GM18526 (cell line): Measurements from ENCODE around the gene TNFRSF14.
A peak's percentile ranks its signal among the peaks of the same experiment; 100 is the strongest.

Source experiments
- POLR2A ChIP-seq: IDR thresholded peaks from 3 replicates; pipeline ENCODE4 v1.6.1; 2011; ENCODE audit not compliant: insufficient read length; ENCODE audit errors: extremely low read depth

TNFRSF14 gene

DNA sequence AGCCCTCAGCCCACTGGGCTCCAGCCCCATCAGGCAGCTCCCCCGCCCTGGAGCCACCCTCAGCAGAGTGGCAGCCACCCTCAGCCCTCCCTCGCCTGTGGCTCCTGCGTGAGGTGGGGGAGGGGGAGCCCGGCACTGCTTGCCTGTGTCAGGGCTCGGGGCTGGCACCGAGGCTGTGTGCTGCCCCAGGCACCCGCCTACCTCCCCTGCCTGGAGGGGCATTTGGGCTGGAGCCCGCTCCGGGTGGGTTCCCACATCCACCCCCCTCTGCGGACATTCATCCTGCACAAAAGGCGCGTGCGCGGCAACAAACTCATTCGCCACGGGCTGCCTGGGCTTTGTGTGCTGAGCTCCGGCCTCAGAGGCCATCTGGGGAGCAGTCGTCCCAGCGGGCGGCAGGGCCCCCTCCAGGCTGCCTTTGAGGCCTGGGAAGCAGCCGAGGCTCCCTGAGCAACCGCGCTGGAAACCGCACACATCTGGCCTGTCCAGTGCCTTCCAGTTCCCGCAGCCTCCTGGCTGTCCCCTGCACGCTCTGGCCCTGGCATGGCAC lies 12.6 kb upstream of the TNFRSF14 start:
- TF ChIP-seq POLR2A = no peak

GRCh38 chr1:2544093-2544874 lies 11.9 kb upstream of the TNFRSF14 start:
- TF ChIP-seq POLR2A = no peak

GRCh38 chr1:2544875-2545640 lies 11.1 kb upstream of the TNFRSF14 start:
- no peak for TF ChIP-seq POLR2A

- peak; percentile 98 for TF ChIP-seq POLR2A
Observed at GRCh38 chr1:2545754-2546514, 10.2 kb upstream of the TNFRSF14 start.

- no peak for TF ChIP-seq POLR2A
Observed at GRCh38 chr1:2546515-2547209, 9.5 kb upstream of the TNFRSF14 start.

DNA sequence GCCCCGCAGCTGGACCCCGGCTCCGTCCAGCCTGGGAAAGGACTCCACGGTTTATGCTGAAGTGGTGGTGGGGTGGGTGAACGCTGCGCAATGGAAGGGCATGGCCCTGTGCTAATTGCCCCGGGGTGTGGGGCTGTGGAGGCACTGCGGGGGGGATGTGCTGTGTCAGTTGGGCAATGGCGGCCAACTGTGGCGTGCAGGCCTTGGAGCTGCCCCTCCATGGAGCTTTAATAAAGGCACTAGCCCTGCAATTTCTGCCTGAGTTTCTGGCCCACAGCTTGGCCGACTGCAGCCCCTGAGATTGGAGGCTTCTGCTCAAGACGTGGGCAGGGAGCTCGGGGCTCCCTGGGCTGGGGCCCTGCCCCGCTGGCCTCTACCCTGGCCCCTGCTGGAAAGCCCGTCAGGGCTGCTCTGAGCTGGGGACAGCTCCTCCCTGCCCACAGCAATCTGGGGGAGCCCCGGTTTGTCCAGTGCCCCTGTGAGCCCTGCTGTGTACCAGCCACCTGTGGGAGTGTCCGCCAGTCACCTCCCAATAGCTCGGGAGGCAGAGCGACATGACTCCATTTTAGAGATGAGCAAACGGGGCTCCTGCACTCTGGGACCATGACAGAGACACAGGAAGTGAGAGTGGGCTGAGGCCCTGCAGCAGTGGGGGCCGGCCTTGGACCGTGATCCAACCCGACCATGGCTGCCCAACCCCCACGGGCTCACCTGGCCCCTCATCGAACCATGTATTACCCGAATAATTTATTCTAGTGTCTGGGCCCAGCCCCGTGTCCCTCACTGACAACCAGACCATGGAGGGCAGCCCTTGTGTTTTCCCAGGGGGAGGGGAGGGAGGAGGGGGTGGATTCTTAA lies 8.7 kb upstream of the TNFRSF14 start:
- peak; percentile 55 for TF ChIP-seq POLR2A

DNA sequence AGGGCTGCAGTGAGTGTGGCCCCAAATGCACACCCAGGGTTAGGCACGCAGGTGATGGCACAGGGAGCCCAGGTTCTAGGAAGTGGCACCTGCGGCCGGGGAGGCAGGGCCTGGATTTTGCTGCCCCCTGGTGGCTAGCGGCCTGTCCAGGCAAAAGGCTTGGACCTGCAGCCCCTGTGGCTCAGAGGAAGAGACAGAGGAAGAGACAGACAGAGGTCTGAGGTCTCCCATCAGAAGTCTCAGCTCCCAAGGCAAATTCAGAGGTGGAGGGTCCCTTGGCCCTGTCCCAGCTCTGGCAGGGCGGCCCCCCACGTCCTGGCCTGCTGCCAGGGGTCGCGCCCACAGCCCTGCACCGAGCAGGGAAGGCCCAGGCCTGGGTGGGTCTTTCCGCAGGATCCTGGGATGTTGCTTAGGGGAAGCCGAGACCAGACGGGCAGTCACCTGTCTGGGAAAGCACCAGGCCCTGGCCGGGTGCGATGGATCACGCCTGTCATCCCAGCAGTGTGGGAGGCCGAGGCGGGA lies 8.0 kb upstream of the TNFRSF14 start:
- TF ChIP-seq POLR2A = no peak

DNA sequence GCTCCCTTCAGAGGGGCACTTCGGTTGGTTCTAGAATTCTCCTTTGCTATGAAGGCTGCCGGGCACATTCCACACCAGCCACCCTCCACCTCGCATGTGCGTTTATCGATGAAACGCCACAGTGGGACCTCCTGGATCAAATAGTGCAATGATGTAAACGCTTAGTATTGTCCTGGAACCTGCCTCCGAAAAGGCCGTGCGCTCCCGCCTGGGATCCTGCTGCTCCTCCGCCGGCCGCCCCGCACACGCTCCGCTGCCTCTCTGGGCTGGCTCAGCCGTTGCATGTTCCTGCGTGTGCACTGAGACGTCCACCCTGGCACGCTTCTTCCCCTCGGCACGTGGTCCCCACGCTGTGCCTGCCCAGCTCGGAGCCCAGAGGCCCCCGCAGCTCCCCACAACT lies 4.0 kb upstream of the TNFRSF14 start:
- no peak for TF ChIP-seq POLR2A

- no peak for TF ChIP-seq POLR2A
Observed at GRCh38 chr1:2553871-2554620, 2.1 kb upstream of the TNFRSF14 start.

- TF ChIP-seq POLR2A = no peak
Observed at GRCh38 chr1:2554621-2555387, 1.4 kb upstream of the TNFRSF14 start.

DNA sequence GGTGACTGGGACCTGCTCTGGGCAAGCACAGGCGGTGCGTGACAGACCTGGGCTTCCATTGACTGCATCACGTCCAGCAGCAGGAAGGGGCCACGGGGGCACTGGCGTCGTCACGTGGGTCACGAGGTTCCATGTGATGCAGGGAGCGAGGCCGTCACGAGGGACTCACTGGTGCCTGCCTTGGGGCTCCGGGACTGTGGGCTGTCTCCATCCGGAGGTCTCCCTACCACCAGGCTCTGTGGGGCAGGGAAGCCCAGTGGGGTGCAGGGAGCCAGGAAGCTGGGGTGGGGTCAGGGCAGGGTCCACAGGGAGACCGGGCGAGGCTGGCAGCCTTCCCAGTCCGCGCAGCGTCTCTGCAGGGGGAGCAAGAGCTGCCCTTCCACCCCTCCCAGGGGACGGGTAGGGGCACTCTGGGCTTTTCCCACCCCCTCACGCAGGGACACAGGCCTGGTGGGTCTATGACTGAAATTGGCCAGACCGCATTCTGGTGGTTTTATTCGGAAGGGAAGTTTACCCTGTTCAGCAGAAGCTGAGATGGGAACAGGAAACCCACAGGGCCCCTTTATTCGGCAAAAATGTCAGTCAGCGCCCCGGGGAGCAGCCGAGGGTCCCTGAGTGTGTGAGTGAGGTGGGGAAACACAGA lies 416 bp upstream of the TNFRSF14 start:
- peak; percentile 53 for TF ChIP-seq POLR2A
